HG02981 (cell line): ENCODE measurements around the gene FBXO21.
"Not testable (repeated sequence)": the region's sequence is repeated elsewhere in the genome, so short reads cannot be mapped to it uniquely, and the experiment has no call there.

Experiments
- ATAC-seq: cut with Tn5 transposase; IDR thresholded peaks from one replicate; pipeline ENCODE4 v1.9.1; 2021; ENCODE audit warnings: mild to moderate bottlenecking, moderate library complexity; ENCODE audit not compliant: unreplicated experiment

Gene FBXO21

DNA sequence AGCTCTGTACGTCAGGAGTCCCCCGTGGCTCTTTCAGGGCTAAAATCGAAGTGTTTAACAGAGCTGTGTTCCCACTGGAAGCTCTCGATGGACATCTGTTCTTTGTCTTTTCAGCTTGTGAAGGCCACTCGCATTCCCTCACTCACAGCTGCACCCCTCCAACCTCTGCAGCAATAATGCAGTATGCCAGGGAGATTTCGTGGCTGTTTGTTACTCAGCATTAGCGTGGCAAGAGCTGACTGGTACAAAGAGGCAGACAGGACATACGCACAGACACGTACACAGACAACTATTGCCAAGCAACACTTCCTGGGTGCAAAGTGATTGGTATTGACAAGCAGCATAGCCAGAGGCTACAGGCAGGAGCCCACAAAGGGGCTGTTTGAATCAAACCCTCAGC lies 11.8 kb upstream of the FBXO21 start:
- ATAC-seq: no peak

DNA sequence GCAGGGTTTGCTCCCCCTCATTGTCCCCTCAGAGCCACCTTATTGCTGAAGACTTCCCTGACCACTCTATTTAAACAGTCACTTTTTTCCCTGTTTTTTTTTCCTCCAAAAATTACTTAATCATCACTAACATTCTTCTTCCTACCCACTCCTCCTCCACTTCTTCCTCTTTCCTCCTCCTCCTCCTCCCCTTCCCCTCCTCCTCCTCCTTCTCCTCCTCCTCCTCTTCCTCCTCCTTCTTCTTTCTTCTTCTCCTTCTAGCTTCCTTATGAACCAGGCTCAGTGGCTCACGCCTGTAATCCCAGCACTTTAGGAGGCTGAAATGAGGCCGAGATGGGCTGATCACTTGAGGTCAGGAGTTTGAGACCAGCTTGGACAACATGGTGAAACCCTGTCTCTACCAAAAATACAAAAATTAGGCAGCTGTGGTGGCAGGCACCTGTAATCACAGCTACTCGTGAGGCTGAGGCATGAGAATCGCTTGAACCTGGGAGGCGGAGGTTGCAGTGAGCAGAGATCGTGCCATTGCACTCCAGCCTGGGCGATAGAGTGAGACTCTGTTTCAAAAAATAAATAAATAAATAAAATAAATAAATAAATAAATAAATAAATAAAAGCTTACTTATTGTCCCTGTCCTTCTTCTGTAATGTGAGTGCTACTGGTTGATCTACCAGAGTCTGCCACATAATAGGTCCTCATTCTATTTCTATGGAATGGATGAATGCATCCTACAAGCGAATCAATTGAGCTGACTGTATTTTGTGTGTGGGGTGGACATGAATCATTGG lies 9.9 kb upstream of the FBXO21 start:
- not testable (repeated sequence) for ATAC-seq

DNA sequence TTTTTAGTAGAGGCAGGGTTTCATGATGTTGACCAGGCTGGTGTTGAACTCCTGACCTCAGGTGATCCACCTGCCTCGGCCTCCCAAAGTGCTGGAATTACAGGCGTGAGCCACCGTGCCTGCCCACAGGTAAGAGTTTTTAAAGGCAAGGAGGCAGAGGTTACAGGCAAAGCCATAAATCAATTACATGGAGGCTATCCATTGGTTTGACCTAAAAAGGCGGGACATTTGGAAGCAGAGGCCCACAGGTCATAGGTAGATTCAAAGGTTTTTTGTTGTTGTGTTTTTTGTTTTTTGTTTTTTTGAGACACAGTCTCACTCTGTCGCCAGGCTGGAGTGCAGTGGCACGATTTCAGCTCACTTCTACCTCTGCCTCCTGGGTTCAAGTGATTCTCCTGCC lies 6.1 kb upstream of the FBXO21 start:
- not testable (repeated sequence) for ATAC-seq

DNA sequence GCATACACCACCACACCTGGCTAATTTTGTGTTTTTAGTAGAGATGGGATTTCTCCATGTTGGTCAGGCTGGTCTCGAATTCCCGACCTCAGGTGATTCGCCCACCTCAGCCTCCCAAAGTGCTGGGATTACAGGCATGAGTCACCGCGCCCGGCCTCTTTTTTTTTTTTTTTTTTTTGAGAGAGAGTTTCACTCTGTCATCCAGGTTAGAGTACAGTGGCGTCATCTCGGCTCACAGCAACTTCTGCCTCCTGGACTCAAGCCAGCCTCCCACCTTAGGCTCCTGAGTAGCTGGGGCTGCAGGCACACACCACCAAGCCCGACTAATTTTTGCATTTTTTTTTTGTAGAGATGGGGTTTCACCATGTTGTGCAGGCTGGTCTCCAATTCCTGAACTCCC lies 4.8 kb upstream of the FBXO21 start:
- not testable (repeated sequence) for ATAC-seq

DNA sequence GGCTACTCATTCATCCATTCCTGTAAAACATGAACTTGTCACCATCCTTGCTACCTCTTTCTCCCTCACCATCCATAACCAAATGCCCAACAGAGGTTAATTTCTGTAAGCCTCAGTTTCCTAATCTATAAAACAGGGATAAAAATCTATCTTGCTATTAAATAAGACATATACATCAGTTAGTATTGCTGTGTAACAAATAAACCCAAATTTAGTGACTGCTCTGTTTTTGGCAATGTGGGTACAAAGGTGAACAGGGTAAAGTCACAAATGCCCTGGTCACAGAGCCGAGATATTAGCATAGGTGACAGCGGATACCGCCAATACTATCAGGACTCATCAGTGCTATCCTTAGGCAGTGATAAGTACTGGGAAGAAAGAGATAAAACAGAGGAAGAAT lies 3.6 kb upstream of the FBXO21 start:
- no peak for ATAC-seq

DNA sequence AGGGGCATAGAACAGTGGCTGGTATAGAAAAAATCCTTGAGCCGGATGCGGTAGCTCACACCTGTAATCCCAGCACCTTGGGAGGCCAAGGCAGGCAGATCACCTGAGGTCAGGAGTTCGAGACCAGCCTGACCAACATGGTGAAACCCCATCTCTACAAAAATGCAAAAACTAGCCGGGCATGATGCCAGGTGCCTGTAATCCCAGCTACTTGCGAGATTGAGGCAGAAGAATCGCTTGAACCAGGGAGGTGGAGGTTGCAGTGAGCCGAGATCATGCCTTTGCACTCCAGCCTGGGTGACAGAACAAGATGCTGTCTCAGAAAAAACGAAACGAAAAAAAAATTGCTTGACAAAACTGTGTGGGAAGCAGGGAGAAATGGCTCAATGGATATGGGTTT lies 2.3 kb upstream of the FBXO21 start:
- ATAC-seq: not testable (repeated sequence)

DNA sequence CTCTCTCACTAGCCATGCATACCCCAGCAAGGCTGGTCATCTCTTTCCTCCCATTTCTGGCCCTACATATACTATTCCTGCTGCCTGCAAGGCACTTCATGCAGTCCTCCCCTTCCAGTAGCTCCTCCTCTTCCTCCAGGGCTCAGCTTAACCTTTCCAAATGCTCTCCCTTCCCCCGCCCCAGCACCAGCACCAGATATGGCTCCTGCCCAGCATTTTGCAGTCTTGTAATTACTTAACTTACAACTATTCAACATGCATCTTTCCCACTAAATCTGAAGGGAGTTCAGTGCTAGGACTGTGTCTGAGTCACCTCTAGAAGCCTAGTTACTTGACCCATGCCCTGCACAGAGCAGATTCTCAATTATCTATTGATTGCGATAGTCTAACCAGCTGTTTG lies 1.8 kb upstream of the FBXO21 start:
- ATAC-seq: no peak

DNA sequence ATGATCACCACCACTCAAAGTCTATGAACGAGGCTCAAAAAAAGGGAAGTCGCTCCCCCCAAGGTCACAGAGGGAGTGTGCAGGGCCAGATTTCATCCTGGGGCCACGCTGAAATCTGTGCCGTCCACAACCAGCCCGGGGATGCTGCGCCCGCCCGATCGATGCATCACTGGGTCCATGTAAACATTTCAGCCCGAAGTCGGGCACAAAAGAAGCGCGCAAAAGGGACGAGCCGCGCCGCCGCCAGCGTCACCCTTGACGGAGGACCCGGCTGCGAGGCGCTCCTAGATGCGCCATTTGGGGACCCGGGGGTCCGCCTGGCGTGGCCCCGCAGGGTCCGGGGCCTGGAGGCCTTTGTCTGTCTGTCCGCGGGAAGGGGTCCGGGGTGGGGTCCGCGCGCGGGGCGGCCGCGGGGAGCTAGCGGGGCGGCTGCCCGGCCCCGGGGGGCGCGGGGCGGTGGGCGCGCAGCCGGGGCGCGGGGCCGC lies 503 bp downstream of the FBXO21 start:
- ATAC-seq: peak; percentile 41

DNA sequence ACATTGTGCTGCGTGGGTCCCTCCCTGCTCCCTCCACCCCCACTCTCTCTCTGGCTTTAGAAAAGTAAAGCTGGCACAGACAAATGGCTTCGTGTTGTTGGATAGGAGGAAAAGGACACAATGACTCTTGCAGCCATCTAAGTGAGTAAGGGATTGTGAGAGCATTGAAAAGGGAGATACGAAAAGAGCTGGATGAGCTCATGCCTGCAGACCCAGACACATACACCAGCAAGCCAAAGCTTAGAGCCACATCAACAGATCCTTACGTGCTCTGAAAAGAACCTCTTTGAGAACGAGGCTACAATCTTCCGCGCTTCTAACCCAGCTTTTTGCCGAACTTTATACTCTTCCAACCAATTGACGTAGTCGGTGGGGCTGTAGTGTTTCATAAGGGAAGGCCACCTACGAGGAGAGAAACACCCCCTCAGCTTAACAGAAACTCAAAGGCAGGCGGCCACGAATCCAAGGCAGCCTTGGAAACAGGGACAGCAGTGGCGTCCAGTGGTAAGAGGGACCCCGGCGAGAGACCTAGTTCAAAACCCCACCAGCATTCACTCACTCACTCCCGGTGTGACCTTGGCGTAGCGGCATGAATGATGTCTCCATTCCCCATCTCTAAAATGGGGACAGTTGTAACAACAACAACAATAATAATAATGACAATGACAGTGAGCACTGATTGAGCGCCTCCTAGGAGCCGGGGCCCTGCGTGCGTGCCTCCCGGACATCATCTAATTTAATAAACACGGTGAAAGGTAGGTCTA lies 1.1 kb downstream of the FBXO21 start:
- ATAC-seq: no peak

DNA sequence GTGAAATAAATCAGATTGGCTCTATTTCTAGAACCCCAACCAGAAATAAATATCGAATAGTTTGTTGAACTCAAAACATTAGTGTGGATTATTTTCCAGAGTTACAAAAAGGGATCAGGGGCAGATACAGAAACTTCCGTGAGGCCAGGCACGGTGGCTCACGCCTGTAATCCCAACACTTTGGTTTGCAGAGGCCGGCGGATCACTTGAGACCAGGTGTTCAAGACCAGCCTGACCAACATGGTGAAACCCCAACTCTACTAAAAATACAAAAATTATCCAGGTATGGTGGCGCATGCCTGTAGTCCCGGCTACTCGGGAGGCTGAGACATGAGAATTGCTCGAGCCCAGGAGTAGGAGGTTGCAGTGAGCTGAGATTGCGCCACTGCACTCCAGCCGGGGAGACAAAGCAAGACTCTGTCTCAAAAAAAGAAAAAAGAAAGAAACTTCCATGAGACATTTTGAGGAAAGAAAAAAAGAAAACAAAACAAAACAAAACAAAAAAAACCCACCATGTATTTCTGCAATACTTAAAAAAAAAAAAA lies 2.1 kb downstream of the FBXO21 start:
- ATAC-seq: no peak

DNA sequence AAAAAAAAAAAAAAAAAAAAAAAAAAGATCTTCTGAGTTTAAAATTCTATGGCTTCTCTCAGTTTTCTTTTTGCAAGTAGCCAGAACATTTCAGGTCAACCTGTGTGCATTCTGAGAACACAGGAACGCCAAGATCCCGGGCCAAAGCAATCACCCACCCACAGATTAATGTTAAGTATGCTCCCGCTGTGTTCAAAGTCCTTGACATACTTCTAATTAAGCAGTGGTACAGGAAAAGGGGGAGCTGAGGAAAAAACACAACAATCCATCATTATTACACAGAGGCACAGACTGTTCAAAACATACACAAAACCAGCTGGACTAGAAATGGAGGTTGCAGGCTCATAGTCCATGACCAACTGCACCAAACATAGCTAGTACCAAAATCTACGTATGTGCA lies 2.8 kb downstream of the FBXO21 start:
- ATAC-seq: no peak

DNA sequence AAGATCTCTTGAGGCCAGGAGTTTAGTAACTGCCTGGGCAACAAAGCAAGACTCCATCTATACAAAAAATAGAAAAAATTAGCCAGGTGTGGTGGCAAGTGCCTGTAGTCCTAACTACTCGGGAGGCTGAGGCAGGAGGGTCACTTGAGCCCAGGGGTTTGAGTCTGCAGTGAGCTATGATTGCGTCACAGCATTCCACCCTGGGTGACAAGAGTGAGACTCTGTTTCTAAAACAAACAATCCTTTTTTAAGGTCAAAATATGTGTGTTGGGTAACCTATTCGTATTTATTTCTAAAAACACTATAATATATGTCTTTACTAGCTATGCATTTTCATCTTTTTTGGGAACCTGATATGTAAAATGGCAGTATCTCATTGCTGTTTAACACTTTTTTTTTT lies 7.4 kb downstream of the FBXO21 start:
- ATAC-seq: no peak

DNA sequence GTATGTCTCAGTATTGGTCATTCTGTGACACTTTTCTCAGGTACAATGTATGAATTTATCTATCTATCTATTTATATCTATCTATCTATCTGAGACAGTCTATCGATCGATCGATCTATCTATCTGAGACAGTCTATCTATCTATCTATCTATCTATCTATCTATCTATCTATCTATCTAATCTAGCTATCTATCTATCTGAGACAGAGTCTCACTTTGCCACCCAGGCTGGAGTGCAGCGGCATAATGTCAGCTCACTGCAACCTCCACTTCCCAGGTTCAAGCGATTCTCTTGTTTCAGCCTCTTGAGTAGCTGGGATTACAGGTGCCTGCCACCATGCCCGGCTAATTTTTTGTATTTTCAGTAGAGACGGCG lies 8.8 kb downstream of the FBXO21 start:
- not testable (repeated sequence) for ATAC-seq

DNA sequence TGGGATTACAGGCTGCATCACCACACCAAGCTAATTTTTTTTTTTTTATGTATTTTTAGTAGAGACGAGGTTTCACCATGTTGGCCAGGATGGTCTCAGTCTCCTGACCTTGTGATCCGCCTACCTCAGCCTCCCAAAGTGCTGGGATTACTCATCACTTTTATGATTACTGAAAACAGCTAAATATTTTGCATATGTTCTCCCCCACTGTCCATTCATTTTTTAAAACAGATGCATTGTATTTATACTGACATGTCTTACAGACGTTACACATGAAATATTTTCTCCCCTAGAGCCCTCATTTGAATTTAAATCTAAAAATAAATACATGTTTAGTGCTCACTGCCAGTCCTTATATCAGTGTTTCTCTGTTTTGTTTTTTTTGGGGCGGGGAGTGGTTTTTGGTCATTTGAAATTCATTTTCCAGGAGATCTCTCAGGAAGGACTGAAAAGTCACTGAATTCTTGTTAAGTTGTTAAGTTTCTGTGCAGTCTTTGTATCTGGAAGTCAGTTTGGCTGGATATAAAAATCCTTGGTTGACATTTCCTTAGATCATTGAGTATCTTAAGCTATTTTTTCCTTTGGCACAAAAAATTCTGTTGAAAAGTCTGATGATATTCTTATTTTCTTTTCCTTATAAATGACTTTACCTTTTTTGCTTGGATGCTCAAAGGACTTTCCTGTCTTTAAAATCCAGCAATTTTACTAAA lies 9.4 kb downstream of the FBXO21 start:
- ATAC-seq: no peak

DNA sequence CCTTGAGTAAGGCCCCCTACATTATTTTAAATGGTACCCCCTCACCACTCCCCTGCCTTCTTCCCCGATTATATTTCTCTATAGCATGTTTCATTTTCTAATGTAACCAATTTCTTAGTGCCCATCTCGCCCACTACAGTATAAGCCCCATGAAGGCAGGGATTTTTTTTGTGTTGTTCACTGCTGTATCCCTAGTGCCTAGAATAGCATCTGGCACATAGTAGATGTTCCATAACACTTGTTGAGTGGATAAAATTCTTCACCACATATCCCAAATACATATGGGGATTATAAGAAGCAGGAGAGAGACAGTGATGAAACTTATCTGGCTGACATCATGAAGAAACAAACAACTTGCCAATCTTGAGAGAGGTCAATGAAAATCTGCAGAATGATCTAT lies 11.5 kb downstream of the FBXO21 start:
- ATAC-seq: no peak

DNA sequence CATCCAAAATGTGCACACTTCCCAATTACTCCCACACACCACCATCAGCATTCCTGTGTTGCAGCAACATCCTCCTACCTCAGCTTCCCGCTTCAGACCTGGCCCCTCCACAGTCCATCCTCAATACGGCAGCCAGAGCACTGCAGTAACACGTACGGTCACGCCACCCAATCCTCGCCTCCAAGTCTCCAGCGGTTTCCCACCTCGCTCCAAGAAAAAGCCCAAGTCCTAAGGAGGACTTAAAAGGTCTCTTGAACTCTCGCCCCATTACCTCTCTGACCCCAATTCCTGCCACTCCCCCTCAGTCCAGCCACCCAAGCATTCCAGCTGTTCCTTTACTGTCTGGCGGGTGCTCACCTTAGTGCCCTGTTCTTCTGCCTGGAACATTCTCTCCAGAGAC lies 12.0 kb downstream of the FBXO21 start:
- no peak for ATAC-seq

DNA sequence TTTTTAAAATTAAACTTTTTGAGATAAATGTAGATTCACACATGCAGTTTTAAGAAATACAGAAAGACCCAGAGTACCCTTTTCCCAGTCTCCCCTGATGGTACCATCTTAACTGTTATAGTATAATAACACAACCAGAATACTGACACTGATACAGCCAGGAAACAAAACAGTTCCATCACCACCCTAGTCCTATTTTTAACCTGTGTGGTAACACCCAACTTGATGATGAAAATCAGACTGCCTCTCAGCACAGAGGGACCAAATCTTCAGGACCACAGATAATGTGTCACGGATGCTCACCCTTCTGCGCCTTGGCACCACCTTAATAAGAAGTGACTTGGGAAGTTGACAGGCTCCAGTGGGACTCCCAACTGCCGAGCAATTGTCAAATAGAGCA lies 18.1 kb downstream of the FBXO21 start:
- no peak for ATAC-seq

DNA sequence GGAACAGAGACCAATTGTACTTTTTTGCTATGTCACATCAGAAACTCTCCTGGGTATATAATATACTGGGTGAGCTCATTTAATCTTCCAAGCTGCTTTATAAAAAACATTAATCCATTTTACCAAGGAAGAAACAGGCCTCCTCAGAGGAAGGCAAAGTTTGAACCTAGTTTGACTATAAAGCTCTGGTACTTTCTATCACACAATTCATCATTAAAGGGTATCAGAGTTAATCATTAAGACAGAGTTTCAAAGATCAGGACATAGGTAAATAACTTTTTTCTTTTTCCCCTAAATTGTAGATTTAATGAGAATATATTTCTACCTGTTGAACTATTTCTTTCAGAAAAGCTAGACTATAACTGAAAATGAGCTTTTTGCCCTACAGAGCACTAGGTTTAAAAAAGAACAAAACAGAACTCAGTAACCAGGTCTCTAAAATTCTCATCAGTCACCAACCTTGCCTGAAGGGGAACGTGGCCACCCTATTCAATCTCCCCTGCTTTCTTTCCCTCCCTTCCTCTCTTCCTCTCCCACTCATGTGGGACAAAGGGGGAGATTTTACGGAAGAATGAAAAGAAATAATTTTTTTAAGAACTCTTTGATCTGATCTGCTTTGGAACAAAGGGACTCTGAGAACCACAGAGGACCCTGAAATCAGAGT lies 18.6 kb downstream of the FBXO21 start:
- no peak for ATAC-seq

DNA sequence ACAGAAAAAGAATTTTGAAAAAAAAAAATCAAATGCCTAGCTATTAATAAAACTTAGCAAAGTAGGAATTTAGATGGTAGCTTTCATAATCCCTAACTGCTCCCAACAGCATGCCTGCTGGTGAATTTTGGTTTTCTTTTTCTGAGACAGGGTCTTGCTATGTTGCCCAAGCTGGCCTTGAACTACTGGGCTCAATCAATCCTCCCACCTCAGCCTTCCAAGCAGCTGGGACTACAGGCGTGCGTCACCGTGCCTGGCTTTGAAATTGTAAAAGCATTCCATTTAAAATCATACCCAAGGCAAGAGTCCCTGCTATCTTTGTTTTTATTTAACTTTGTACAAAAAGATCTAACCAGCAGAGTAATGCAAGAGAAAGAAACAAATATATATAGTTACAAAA lies 20.7 kb downstream of the FBXO21 start:
- no peak for ATAC-seq

DNA sequence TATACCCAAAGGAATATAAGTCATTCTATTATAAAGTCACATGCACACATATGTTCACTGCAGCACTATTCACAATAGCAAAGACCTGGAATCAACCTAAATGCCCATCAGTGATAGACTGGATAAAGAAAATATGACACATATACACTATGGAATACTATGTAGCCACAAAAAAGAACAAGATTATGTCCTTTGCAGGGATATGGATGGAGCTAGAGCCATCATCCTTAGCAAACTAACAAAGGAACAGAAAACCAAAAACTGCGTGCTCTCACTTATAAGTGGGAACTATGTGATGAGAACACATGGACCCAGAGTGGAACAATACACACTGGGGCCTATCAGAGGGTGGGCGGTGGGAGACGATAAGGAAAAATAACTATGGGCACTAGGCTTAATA lies 21.3 kb downstream of the FBXO21 start:
- ATAC-seq: no peak

DNA sequence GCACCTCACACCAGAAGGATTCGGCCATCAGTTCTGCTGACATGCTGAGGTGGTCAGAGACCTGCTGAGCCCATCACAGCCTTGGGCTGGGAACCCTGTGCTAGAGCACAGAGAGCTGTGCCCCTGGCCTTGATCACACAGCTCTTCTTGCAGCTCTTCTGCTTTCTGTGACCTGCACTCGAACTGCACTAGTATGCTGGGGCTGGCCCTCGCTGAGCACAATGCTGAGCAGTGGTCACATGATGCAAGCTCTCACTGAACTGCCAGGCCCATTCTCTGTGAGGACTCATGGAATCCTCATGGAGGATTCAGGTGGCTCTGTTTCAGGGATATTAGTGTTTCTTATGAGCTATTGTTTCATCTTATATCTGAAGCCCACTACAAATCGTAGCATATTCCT lies 22.5 kb downstream of the FBXO21 start:
- ATAC-seq: no peak
